Smooth muscle cell (in vitro differentiated cells): Measurements from ENCODE around the gene ELN. TPM values are rescaled to one million over a fixed set of nuclear protein-coding genes. Genes with fewer than 3 reads are reported as not detected.

ENCODE experiments used
- DNase-seq: peaks from one replicate; lab custom pipeline; 2025; ENCODE audit not compliant: unreplicated experiment; lab: John Stamatoyannopoulos, UW
- H2AFZ ChIP-seq: fragments of 200-600 bp; sonication (generic); 2 replicates; pipeline ENCODE4 v1.6.0; 2016; ENCODE audit warnings: antibody characterized with exemption, low read depth, mild to moderate bottlenecking
- H3F3A ChIP-seq: fragments of 200-600 bp; sonication (generic); 2 replicates; pipeline ENCODE4 v1.6.0; 2017; ENCODE audit warnings: antibody characterized with exemption, low read depth
- H3K27ac ChIP-seq: fragments of 200-600 bp; sonication (generic); 2 replicates; pipeline ENCODE4 v1.5.1; 2016; ENCODE audit warnings: low read depth, mild to moderate bottlenecking
- H3K27me3 ChIP-seq: fragments of 200-600 bp; sonication (generic); 2 replicates; pipeline ENCODE4 v1.6.1; 2016; ENCODE audit warnings: low read depth, mild to moderate bottlenecking
- H3K36me3 ChIP-seq: fragments of 200-600 bp; sonication (generic); 2 replicates; pipeline ENCODE4 v1.5.1; 2016; ENCODE audit warnings: low read depth
- H3K4me1 ChIP-seq: fragments of 200-600 bp; sonication (generic); 2 replicates; pipeline ENCODE4 v1.5.1; 2016; ENCODE audit warnings: low read depth
- H3K4me2 ChIP-seq: fragments of 200-600 bp; sonication (generic); 2 replicates; pipeline ENCODE4 v1.6.0; 2016; ENCODE audit warnings: mild to moderate bottlenecking
- H3K4me3 ChIP-seq: fragments of 200-600 bp; sonication (generic); 2 replicates; pipeline ENCODE4 v1.5.1; 2016; ENCODE audit warnings: mild to moderate bottlenecking
- H3K79me2 ChIP-seq: fragments of 200-600 bp; sonication (generic); 2 replicates; pipeline ENCODE4 v1.6.0; 2016; ENCODE audit warnings: low read depth, mild to moderate bottlenecking
- H3K9ac ChIP-seq: fragments of 200-600 bp; sonication (generic); 2 replicates; pipeline ENCODE4 v1.6.0; 2016; ENCODE audit warnings: low read depth
- H3K9me3 ChIP-seq: fragments of 200-600 bp; sonication (generic); replicated peaks from 2 replicates; pipeline ENCODE4 v1.5.1; 2016; ENCODE audit warnings: low read depth
- H4K20me1 ChIP-seq: fragments of 200-600 bp; sonication (generic); 2 replicates; pipeline ENCODE4 v1.6.0; 2016; ENCODE audit warnings: low read depth
- CTCF ChIP-seq: fragments of 200-600 bp; sonication (generic); IDR thresholded peaks from 2 replicates; pipeline ENCODE4 v1.5.1; 2017; ENCODE audit warnings: borderline replicate concordance, mild to moderate bottlenecking, antibody characterized with exemption; ENCODE audit not compliant: insufficient read depth, poor library complexity, severe bottlenecking
- WGBS: methylation state at CpG from one replicate; pipeline ENCODE4 v1.1.7; 2016; ENCODE audit warnings: low lambda C conversion rate; 5-methylcytosine and 5-hydroxymethylcytosine counted together
- polyA plus RNA-seq: library from polyadenylated mRNA; unstranded; fragments of >200 nt; fragmentation: Nextera tagmentation; extraction: Ambion mirVana; gene quantifications from 2 replicates; pipeline ENCODE4 v1.2.1, GENCODE V29; 2016
- total RNA-seq: library from RNA; depleted of rRNA; stranded (reverse); fragments of >200 nt; gene quantifications from 2 replicates; pipeline ENCODE4 v1.2.3, GENCODE V29; 2014

Gene ELN
- total and polyA plus RNA-seq, 2 experiments from 2014 or later: 0.13 TPM; not detected in 1

GRCh38 chr7:74023092-74023536, 4.9 kb upstream of the ELN start:
- Histone ChIP-seq H3K4me3 (no peak overlapping the region), H3F3A (no peaks in the 10 kb centered on the region), H3K4me2 (peak overlapping the region; percentile 30), H4K20me1 (no peaks in the 10 kb centered on the region), H3K79me2 (no peaks in the 10 kb centered on the region), H3K36me3 (no peaks in the 10 kb centered on the region), H3K4me1 (no peaks in the 10 kb centered on the region), H3K9me3 (no peaks in the 10 kb centered on the region), H3K27ac (no peak overlapping the region), H2AFZ (no peak overlapping the region), H3K9ac (no peak overlapping the region), H3K27me3 (no peaks in the 10 kb centered on the region)
- peak; percentile 6 for TF ChIP-seq CTCF
- 21% methylated on average over 12 of the region's 12 CpGs for WGBS
- DNase-seq: peak; percentile 27

GRCh38 chr7:74023786-74024185, 4.2 kb upstream of the ELN start:
- WGBS: 96% methylated on average over 11 of the region's 11 CpGs
- TF ChIP-seq CTCF: no peak
- H3K27me3 ChIP-seq: no peaks in the 10 kb centered on the region
- H3K9ac ChIP-seq: no peak overlapping the region
- no peaks in the 10 kb centered on the region for H3K79me2 ChIP-seq
- H3K4me1 ChIP-seq: no peaks in the 10 kb centered on the region
- H3K27ac ChIP-seq: no peak overlapping the region
- H3F3A ChIP-seq: no peaks in the 10 kb centered on the region
- DNase-seq: no peak
- no peaks in the 10 kb centered on the region for H3K9me3 ChIP-seq
- H3K4me3 ChIP-seq: no peak overlapping the region
- no peak overlapping the region for H3K4me2 ChIP-seq
- no peaks in the 10 kb centered on the region for H4K20me1 ChIP-seq
- no peaks in the 10 kb centered on the region for H3K36me3 ChIP-seq
- H2AFZ ChIP-seq: no peak overlapping the region

- no peaks in the 10 kb centered on the region for H3K36me3 ChIP-seq
- 85% methylated on average over 8 of the region's 8 CpGs for WGBS
- no peak for TF ChIP-seq CTCF
- no peaks in the 10 kb centered on the region for H3K79me2 ChIP-seq
- H4K20me1 ChIP-seq: no peaks in the 10 kb centered on the region
- no peaks in the 10 kb centered on the region for H3K9me3 ChIP-seq
- H3K4me2 ChIP-seq: no peak overlapping the region
- H2AFZ ChIP-seq: no peak overlapping the region
- H3K4me3 ChIP-seq: no peak overlapping the region
- H3F3A ChIP-seq: no peaks in the 10 kb centered on the region
- H3K9ac ChIP-seq: no peak overlapping the region
- no peaks in the 10 kb centered on the region for H3K4me1 ChIP-seq
- DNase-seq: no peak
- H3K27me3 ChIP-seq: no peaks in the 10 kb centered on the region
- no peak overlapping the region for H3K27ac ChIP-seq
Observed at GRCh38 chr7:74025146-74025545, 2.8 kb upstream of the ELN start.

- no peaks in the 10 kb centered on the region for H3K4me1 ChIP-seq
- no peak overlapping the region for H3K27ac ChIP-seq
- no peak overlapping the region for H2AFZ ChIP-seq
- H3K27me3 ChIP-seq: no peaks in the 10 kb centered on the region
- no peak overlapping the region for H3K4me2 ChIP-seq
- DNase-seq: no peak
- no peak overlapping the region for H3K9ac ChIP-seq
- H4K20me1 ChIP-seq: no peaks in the 10 kb centered on the region
- H3K36me3 ChIP-seq: no peaks in the 10 kb centered on the region
- no peaks in the 10 kb centered on the region for H3K79me2 ChIP-seq
- 79% methylated on average over 8 of the region's 8 CpGs for WGBS
- no peak overlapping the region for H3K4me3 ChIP-seq
- TF ChIP-seq CTCF: no peak
- H3K9me3 ChIP-seq: no peaks in the 10 kb centered on the region
- no peaks in the 10 kb centered on the region for H3F3A ChIP-seq
Observed at GRCh38 chr7:74025730-74026129, 2.2 kb upstream of the ELN start.
